ENCODE data around the gene SLC10A7. TPM values are rescaled to one million over a fixed set of nuclear protein-coding genes. Genes with fewer than 3 reads are reported as not detected.

The SLC10A7 gene
- total and polyA plus RNA-seq, 2 of the 4 experiments (the other 2 are of a cell fraction): 5.2 to 8.4 TPM

GRCh38 chr4:146235654-146236177 is 286.0 kb downstream of the SLC10A7 start:
- no peak overlapping the region for H2BK120ac ChIP-seq (ENCODE audit: low read depth, low read length)
- peak overlapping the region; percentile 5 for H2AFZ ChIP-seq (replicated peaks; ENCODE audit: low read length, poor library complexity)
- no peak overlapping the region for H3K4me3 ChIP-seq (ENCODE audit: insufficient read depth, low read depth, low read length)
- BruUV-seq (replicated peaks): no TSS peak
- H3K27me3 ChIP-seq (ENCODE audit: control insufficient read depth, insufficient read depth, low read length): no peaks in the 10 kb centered on the region
- CTCF ChIA-PET: no interaction called here
- no peaks in the 10 kb centered on the region for H4K20me1 ChIP-seq (ENCODE audit: insufficient read depth, low read length)
- no peak overlapping the region for H3K4ac ChIP-seq (ENCODE audit: low read depth, low read length)
- no peak overlapping the region for H3K23ac ChIP-seq (ENCODE audit: low read depth, low read length)
- ATAC-seq (ENCODE audit: low read depth) (no peak), DNase-seq (no peak)
- H3K9me3 ChIP-seq (ENCODE audit: control insufficient read depth, insufficient read depth, low read length): peaks cover 3% of the 10 kb centered on the region; the same call in 1 of the 2 replicates
- H2BK20ac ChIP-seq (ENCODE audit: low read depth, low read length): no peak overlapping the region
- no peak overlapping the region for H2BK15ac ChIP-seq (ENCODE audit: low read depth, low read length)
- H3K9me1 ChIP-seq (ENCODE audit: insufficient read depth, low read length): peaks cover 4% of the 10 kb centered on the region; the same call in 1 of the 2 replicates
- POLR2A ChIA-PET (ENCODE audit: unreplicated experiment): no interaction called here
- no peak overlapping the region for H3K9ac ChIP-seq (ENCODE audit: low read depth, low read length)
- H3K27ac ChIP-seq (ENCODE audit: insufficient read depth, low read length): no peak overlapping the region
- no peak overlapping the region for H3K4me2 ChIP-seq (ENCODE audit: low read depth, low read length)
- no peak overlapping the region for H3K56ac ChIP-seq (ENCODE audit: extremely low read depth, insufficient read depth, low read length)
- no peak overlapping the region for H2BK5ac ChIP-seq (ENCODE audit: low read depth, low read length, poor library complexity, severe bottlenecking)
- no peaks in the 10 kb centered on the region for H3K36me3 ChIP-seq (ENCODE audit: control insufficient read depth, insufficient read depth, low read length)
- no peak overlapping the region for H3K18ac ChIP-seq (ENCODE audit: low read depth, low read length)
- H4K8ac ChIP-seq (ENCODE audit: low read depth in 2 of 2, low read length in 2 of 2): no peak overlapping the region
- no peaks in the 10 kb centered on the region for H3K4me1 ChIP-seq (ENCODE audit: control insufficient read depth, insufficient read depth, low read length)
- intact Hi-C loops (cut with micrococcal nuclease) (no loop called here), in situ Hi-C loops (cut with MboI; ENCODE audit: low sequenced_read_pairs) (no loop called here), dilution Hi-C loops (cut with HindIII; ENCODE audit: low sequenced_read_pairs, unreplicated experiment) (no loop called here)
- H2AK5ac ChIP-seq (ENCODE audit: low read depth, low read length): no peak overlapping the region
- no peaks in the 10 kb centered on the region for H3K79me1 ChIP-seq (ENCODE audit: low read depth in 1 of 2, low read length in 2 of 2)
- H4K91ac ChIP-seq (ENCODE audit: insufficient read depth, low read depth, low read length): no peak overlapping the region
- no peak overlapping the region for H4K5ac ChIP-seq (ENCODE audit: low read depth, low read length)
- no peak for TF ChIP-seq MAFK (IDR thresholded peaks at IDR 0.05; ENCODE audit: low read depth, low read length)
- TF ChIP-seq POLR2A (IDR thresholded peaks at IDR 0.05; ENCODE audit: low read depth, low read length): no peak
- TF ChIP-seq NFE2L2 (IDR thresholded peaks at IDR 0.05; ENCODE audit: low read depth, low read length): no peak
- no peak for TF ChIP-seq CHD1 (IDR thresholded peaks at IDR 0.05; ENCODE audit: low read depth, low read length)
- TF ChIP-seq BHLHE40 (IDR thresholded peaks at IDR 0.05; ENCODE audit: low read depth, low read length): no peak
- no peak for TF ChIP-seq MXI1 (IDR thresholded peaks at IDR 0.05; ENCODE audit: borderline replicate concordance, low read depth, low read length)
- TF ChIP-seq MAZ (IDR thresholded peaks at IDR 0.05; ENCODE audit: borderline replicate concordance, low read depth, low read length): no peak
- TF ChIP-seq USF2 (IDR thresholded peaks at IDR 0.05; ENCODE audit: low read depth, low read length): no peak
- TF ChIP-seq FOS (IDR thresholded peaks at IDR 0.05; ENCODE audit: low read depth, low read length): no peak
- TF ChIP-seq CTCF (conservative IDR thresholded peaks at IDR 0.05; ENCODE audit: low read depth, low read length): no peak
- no peak for TF ChIP-seq SMC3 (IDR thresholded peaks at IDR 0.05; ENCODE audit: low read depth, low read length)
- TF ChIP-seq ELK1 (IDR thresholded peaks at IDR 0.05; ENCODE audit: borderline replicate concordance, low read depth, low read length): no peak
- TF ChIP-seq CEBPB (IDR thresholded peaks at IDR 0.05; ENCODE audit: low read depth, low read length): no peak
- no peak for TF ChIP-seq RAD21 (IDR thresholded peaks at IDR 0.05; ENCODE audit: low read length)
- no peak for TF ChIP-seq RFX5 (IDR thresholded peaks at IDR 0.05; ENCODE audit: low read depth, low read length)
- no peak for TF ChIP-seq RCOR1 (IDR thresholded peaks at IDR 0.05; ENCODE audit: insufficient replicate concordance, low read length)
- no peak overlapping the region for H2AK9ac ChIP-seq (replicated peaks; ENCODE audit: low read depth, low read length, poor library complexity)
- H3K14ac ChIP-seq (replicated peaks; ENCODE audit: low read depth, low read length): no peak overlapping the region
- WGBS, 2 experiments (ENCODE audit: extremely low coverage in 2 of 2, insufficient read length in 1 of 2): no CpG with 5 or more reads among the region's 8 CpGs
